GM21528 (cell line): ENCODE measurements around the gene CDH11.

ENCODE experiments used
- ATAC-seq: cut with Tn5 transposase; IDR thresholded peaks from one replicate; pipeline ENCODE4 v1.9.1; 2021; ENCODE audit warnings: mild to moderate bottlenecking, moderate library complexity; ENCODE audit not compliant: unreplicated experiment, low FRiP score

CDH11 gene

GRCh38 chr16:64926476-64926875 lies 195.4 kb downstream of the CDH11 start:
- no peak for ATAC-seq

GRCh38 chr16:64925166-64925565 lies 196.7 kb downstream of the CDH11 start:
- no peak for ATAC-seq

- ATAC-seq = no peak
These were observed 197.8 kb downstream of the CDH11 start for GRCh38 chr16:64924086-64924485.

- ATAC-seq = no peak
These were observed 201.8 kb downstream of the CDH11 start for GRCh38 chr16:64919929-64920607.

GRCh38 chr16:64919141-64919540 lies 202.7 kb downstream of the CDH11 start:
- ATAC-seq = no peak

GRCh38 chr16:64916051-64916450 lies 205.8 kb downstream of the CDH11 start:
- ATAC-seq = no peak

- no peak for ATAC-seq
These were observed 211.5 kb downstream of the CDH11 start for GRCh38 chr16:64910356-64910755.

- no peak for ATAC-seq
These were observed 214.0 kb downstream of the CDH11 start for GRCh38 chr16:64907844-64908243.

GRCh38 chr16:64903770-64904169 lies 218.1 kb downstream of the CDH11 start:
- ATAC-seq = no peak

- no peak for ATAC-seq
These were observed 221.3 kb downstream of the CDH11 start for GRCh38 chr16:64900517-64900916.

- ATAC-seq = no peak
These were observed 221.8 kb downstream of the CDH11 start for GRCh38 chr16:64900019-64900418.

- no peak for ATAC-seq
These were observed 223.7 kb downstream of the CDH11 start for GRCh38 chr16:64898159-64898558.
